ENCODE data around the gene BBS9.

The BBS9 gene

GRCh38 chr7:33654676-33655075 lies 525.3 kb downstream of the BBS9 start:
- DNase-seq (ENCODE audit: low read depth) = no peak
- H3K4me3 ChIP-seq (ENCODE audit: low read depth, low read length) = no peak overlapping the region
- TF ChIP-seq CTCF (IDR thresholded peaks at IDR 0.05; ENCODE audit: control insufficient read depth, extremely low read depth, insufficient read depth) = no peak

All from LNCaP clone FGC (cell line).